ENCODE measurements around the gene TRIM17.

TRIM17 gene

DNA sequence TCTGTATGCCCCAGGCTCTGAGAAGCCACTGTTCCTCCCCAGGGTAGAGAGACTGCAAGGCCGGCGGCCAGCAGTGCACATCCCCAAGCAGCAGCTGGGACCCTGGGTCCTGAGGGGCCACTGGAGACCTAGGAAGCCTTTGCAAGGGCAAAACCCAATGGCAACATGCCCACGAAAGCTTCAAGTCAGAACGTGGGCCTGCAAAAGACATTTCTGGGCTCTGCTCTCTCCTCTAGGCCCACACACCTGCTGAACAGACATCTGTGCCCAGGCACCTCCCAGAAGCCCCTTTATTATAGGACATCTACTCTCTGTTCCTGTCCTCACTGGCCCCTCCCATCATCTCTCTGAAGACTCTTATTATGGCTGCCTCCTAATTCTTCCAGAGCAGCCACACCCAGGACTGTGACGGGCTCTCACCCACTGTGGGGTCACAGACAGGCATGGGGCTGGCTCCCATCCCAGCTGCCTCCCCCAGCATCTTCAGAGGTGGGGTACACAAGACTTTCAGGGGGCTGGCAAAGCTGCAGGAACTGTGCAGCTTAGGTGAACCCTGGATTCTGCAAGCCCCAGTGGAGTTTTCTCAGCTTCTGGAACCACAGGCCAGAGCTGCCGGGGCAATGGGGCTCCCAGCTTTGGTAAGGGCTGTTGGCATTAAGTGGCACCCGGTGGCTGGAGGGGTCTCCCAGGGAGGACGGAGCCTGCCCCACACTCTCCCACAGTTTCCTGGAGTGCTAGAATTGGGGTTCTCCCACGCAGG, 22.7 kb downstream of the TRIM17 start:
- Histone ChIP-seq H3K4me3 (ENCODE audit: severe bottlenecking) (no peak overlapping the region), H3K4me1 (ENCODE audit: insufficient read depth, poor library complexity, severe bottlenecking) (no peaks in the 10 kb centered on the region), H3K36me3 (ENCODE audit: low read depth) (peaks cover 4% of the 10 kb centered on the region), H3K27me3 (ENCODE audit: insufficient read depth, poor library complexity, severe bottlenecking) (no peaks in the 10 kb centered on the region), H3K9me3 (ENCODE audit: severe bottlenecking) (no peaks in the 10 kb centered on the region), H3K27ac (ENCODE audit: poor library complexity, severe bottlenecking) (no peak overlapping the region)
- peak; percentile 8; the same call in 1 of the 3 replicates for ATAC-seq (ENCODE audit: low read depth)
- DNase-seq (ENCODE audit: low spot score), result no peak
- TF ChIP-seq, protein P1, sequence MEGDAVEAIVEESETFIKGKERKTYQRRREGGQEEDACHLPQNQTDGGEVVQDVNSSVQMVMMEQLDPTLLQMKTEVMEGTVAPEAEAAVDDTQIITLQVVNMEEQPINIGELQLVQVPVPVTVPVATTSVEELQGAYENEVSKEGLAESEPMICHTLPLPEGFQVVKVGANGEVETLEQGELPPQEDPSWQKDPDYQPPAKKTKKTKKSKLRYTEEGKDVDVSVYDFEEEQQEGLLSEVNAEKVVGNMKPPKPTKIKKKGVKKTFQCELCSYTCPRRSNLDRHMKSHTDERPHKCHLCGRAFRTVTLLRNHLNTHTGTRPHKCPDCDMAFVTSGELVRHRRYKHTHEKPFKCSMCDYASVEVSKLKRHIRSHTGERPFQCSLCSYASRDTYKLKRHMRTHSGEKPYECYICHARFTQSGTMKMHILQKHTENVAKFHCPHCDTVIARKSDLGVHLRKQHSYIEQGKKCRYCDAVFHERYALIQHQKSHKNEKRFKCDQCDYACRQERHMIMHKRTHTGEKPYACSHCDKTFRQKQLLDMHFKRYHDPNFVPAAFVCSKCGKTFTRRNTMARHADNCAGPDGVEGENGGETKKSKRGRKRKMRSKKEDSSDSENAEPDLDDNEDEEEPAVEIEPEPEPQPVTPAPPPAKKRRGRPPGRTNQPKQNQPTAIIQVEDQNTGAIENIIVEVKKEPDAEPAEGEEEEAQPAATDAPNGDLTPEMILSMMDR (IDR thresholded peaks at IDR 0.05; ENCODE audit: poor library complexity, severe bottlenecking), result no peak

DNA sequence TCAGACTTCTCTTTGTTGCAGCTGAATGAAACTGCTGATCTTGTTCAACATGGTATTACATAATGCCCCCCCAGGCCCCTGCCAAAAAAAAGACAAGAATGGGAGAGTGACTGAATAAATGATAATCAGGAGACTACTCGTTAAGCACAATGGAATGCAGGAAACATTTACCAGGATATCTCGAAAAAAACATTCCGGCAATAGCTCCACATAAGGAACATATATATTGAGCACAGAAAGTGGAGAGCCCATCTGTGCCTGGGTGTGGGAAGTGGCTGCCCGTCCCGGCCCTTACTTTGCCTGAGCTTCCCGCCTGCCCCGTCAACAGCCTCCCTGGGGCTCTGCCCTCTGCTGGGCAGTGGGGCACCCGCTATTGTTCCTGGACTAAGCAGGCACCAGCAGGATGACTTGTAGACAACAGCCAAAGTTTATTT, 23.4 kb downstream of the TRIM17 start:
- TF ChIP-seq, protein P1 (IDR thresholded peaks at IDR 0.05; ENCODE audit: poor library complexity, severe bottlenecking), result peak; percentile 34
- Histone ChIP-seq H3K4me1 (ENCODE audit: insufficient read depth, poor library complexity, severe bottlenecking) (no peaks in the 10 kb centered on the region), H3K9me3 (ENCODE audit: severe bottlenecking) (no peaks in the 10 kb centered on the region), H3K4me3 (ENCODE audit: severe bottlenecking) (no peak overlapping the region), H3K27ac (ENCODE audit: poor library complexity, severe bottlenecking) (no peak overlapping the region), H3K27me3 (ENCODE audit: insufficient read depth, poor library complexity, severe bottlenecking) (no peaks in the 10 kb centered on the region), H3K36me3 (ENCODE audit: low read depth) (peaks cover 2% of the 10 kb centered on the region)
- DNase-seq (ENCODE audit: low spot score), result no peak
- peak; percentile 77 for ATAC-seq (ENCODE audit: low read depth)

DNA sequence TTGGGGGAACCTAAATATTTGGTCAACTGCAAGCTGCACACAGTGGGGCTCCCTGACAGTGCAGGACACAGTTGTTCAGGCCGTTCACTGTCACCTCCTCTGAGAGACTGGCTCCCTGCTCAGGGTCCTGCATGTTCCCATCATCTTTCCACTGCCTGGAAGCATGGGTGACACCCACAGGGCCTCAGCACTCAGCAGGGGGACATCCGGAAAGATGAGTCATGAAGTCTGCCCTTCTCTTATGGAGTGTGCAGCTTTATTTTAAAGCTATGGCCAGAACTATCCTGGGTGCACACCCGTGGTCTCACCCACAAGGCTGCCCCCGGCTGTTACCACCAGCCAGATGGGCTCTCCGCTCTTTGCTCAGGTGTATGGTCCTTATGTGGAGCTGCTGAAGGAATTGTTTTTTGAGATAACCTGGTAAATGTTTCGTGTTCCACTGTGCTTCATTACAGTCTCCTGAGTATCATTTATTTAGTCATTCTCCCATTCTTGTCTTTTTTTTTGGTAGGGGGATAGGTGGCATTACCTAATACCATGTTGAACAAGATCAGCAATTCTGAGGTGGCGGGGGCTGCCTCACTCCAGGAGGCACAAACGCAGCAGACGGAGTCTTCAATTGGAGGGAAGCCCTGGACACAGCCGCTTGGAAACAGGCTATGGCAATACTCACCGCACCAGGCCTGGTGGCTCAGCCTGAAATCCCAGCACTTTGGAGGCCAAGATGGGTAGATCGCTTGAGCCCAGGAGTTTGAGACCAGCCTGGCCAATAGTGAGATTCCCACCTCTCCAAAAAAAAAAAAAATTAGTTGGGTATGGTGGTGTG, 24.3 kb downstream of the TRIM17 start:
- no peaks in the 10 kb centered on the region; the same call in 1 of the 2 replicates for H3K36me3 ChIP-seq (ENCODE audit: low read depth)
- ATAC-seq (ENCODE audit: low read depth), result no peak
- no peaks in the 10 kb centered on the region for H3K27me3 ChIP-seq (ENCODE audit: insufficient read depth, poor library complexity, severe bottlenecking)
- no peak overlapping the region for H3K4me3 ChIP-seq (ENCODE audit: severe bottlenecking)
- no peak for DNase-seq (ENCODE audit: low spot score)
- no peaks in the 10 kb centered on the region for H3K9me3 ChIP-seq (ENCODE audit: severe bottlenecking)
- H3K4me1 ChIP-seq (ENCODE audit: insufficient read depth, poor library complexity, severe bottlenecking), result no peaks in the 10 kb centered on the region
- no peak overlapping the region for H3K27ac ChIP-seq (ENCODE audit: poor library complexity, severe bottlenecking)
- TF ChIP-seq, protein P1 (IDR thresholded peaks at IDR 0.05; ENCODE audit: poor library complexity, severe bottlenecking), result no peak

DNA sequence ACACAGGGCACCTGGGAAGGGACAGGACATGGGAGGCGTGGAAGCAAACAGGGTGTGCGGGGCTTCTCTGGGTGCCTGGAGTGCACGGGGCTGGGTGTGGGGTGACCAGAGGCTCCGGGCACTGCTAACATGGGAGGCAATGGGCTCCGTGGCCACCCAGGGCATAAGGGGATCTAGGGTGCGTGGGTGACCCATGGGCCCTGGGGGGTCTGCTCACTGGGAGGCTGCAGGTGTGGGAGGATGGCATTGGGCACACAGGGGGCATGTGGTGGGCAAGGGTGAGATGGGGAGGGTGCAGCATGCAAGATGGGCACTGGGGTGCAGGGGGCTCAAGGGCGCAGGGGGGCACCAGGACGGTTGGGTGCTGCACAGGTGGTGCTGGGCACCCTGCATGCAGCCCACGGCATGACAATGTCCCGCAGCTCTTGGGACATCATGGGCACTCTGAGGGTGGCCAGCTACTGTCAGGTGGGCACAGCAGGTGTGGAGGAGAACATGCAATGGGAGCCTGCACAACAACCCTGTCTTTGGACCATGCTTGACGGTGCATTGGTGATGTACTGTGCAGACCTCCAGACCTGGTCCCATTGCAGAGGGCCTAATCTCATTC, 25.1 kb downstream of the TRIM17 start:
- TF ChIP-seq, protein P1 (IDR thresholded peaks at IDR 0.05; ENCODE audit: poor library complexity, severe bottlenecking), result no peak
- DNase-seq (ENCODE audit: low spot score) (no peak), ATAC-seq (ENCODE audit: low read depth) (no peak)
- Histone ChIP-seq H3K27ac (ENCODE audit: poor library complexity, severe bottlenecking) (no peak overlapping the region), H3K36me3 (ENCODE audit: low read depth) (no peaks in the 10 kb centered on the region; the same call in 1 of the 2 replicates), H3K4me3 (ENCODE audit: severe bottlenecking) (no peak overlapping the region), H3K27me3 (ENCODE audit: insufficient read depth, poor library complexity, severe bottlenecking) (no peaks in the 10 kb centered on the region), H3K9me3 (ENCODE audit: severe bottlenecking) (no peaks in the 10 kb centered on the region), H3K4me1 (ENCODE audit: insufficient read depth, poor library complexity, severe bottlenecking) (no peaks in the 10 kb centered on the region)

Data from RWPE2 (cell line).